Peyer's patch (tissue), 4 donors: Measurements from ENCODE around the gene PHF10.

ENCODE experiments used
- CTCF ChIP-seq, 6 experiments: fragments of 450-650 bp in 4 of 6; fragments of 200-600 bp in 2 of 6; sonication (generic) in 1 of 6; IDR thresholded peaks; one replicate each; pipeline ENCODE4 v1.5.1; 2017 to 2019; ENCODE audit warnings: antibody characterized with exemption in 6 of 6, mild to moderate bottlenecking in 3 of 6, moderate library complexity in 1 of 6
- POLR2A ChIP-seq, 2 donors: fragments of 450-650 bp; IDR thresholded peaks; one replicate each; pipeline ENCODE4 v1.5.1; 2017; ENCODE audit warnings: antibody characterized with exemption in 2 of 2, mild to moderate bottlenecking in 2 of 2, moderate library complexity in 2 of 2

- TF ChIP-seq CTCF (IDR thresholded peaks at IDR 0.05) (no peak), POLR2A (IDR thresholded peaks at IDR 0.05) (no peak)
Measured at GRCh38 chr6:169707772-169708171, 16.5 kb downstream of the PHF10 start.
